GM23248 (cell line): ENCODE results near the gene SLIT3. TPM values are rescaled to one million over a fixed set of nuclear protein-coding genes. Genes with fewer than 3 reads are reported as not detected.

Experiments
- DNase-seq: peaks from one replicate; pipeline ENCODE4 v3.0.0-alpha.2; 2015
- H2AFZ ChIP-seq: fragments of 200-600 bp; sonication (generic); 2 replicates; pipeline ENCODE4 v1.6.1; 2016; ENCODE audit warnings: antibody characterized with exemption
- H3F3A ChIP-seq: fragments of 200-600 bp; sonication (generic); 2 replicates; pipeline ENCODE4 v1.6.1; 2016; ENCODE audit warnings: mild to moderate bottlenecking, antibody characterized with exemption, mixed run types; ENCODE audit not compliant: insufficient read depth
- H3K27ac ChIP-seq: fragments of 200-600 bp; sonication (generic); 2 replicates; pipeline ENCODE4 v1.5.1; 2016; ENCODE audit warnings: mild to moderate bottlenecking
- H3K27me3 ChIP-seq: fragments of 200-600 bp; sonication (generic); replicated peaks from 2 replicates; pipeline ENCODE4 v1.6.1; 2016; ENCODE audit warnings: mild to moderate bottlenecking; ENCODE audit not compliant: insufficient read depth
- H3K36me3 ChIP-seq: fragments of 200-600 bp; sonication (generic); 2 replicates; pipeline ENCODE4 v1.6.1; 2016; ENCODE audit warnings: low read depth, mild to moderate bottlenecking
- H3K4me1 ChIP-seq: fragments of 200-600 bp; sonication (generic); 2 replicates; pipeline ENCODE4 v1.6.1; 2016; ENCODE audit warnings: mild to moderate bottlenecking; ENCODE audit not compliant: insufficient read depth
- H3K4me2 ChIP-seq: fragments of 200-600 bp; sonication (generic); one replicate; pipeline ENCODE4 v1.6.1; 2016; ENCODE audit warnings: mild to moderate bottlenecking; ENCODE audit not compliant: unreplicated experiment
- H3K4me3 ChIP-seq: fragments of 200-600 bp; sonication (generic); 2 replicates; pipeline ENCODE4 v1.5.1; 2016; ENCODE audit warnings: mild to moderate bottlenecking
- H3K79me2 ChIP-seq: fragments of 200-600 bp; sonication (generic); 2 replicates; pipeline ENCODE4 v1.6.1; 2016; ENCODE audit warnings: mild to moderate bottlenecking; ENCODE audit not compliant: insufficient read depth
- H3K9ac ChIP-seq: fragments of 200-600 bp; sonication (generic); 2 replicates; pipeline ENCODE4 v1.6.1; 2016; ENCODE audit warnings: mild to moderate bottlenecking
- H3K9me2 ChIP-seq: fragments of 200-600 bp; sonication (generic); 2 replicates; pipeline ENCODE4 v1.6.1; 2016; ENCODE audit warnings: mixed run types, mild to moderate bottlenecking, moderate library complexity; ENCODE audit not compliant: insufficient read depth
- H3K9me3 ChIP-seq: fragments of 200-600 bp; sonication (generic); one replicate; pipeline ENCODE4 v1.6.1; 2017; ENCODE audit warnings: low read depth
- H4K20me1 ChIP-seq: fragments of 200-600 bp; sonication (generic); 2 replicates; pipeline ENCODE4 v1.6.0; 2016; ENCODE audit not compliant: insufficient read depth
- EZH2 ChIP-seq: fragments of 200-600 bp; sonication (generic); IDR thresholded peaks from 2 replicates; pipeline ENCODE4 v1.6.1; 2018; ENCODE audit warnings: antibody characterized with exemption, mild to moderate bottlenecking; ENCODE audit not compliant: insufficient read depth, poor library complexity, severe bottlenecking
- EZH2phosphoT487 ChIP-seq: fragments of 200-600 bp; sonication (generic); IDR thresholded peaks from 2 replicates; pipeline ENCODE4 v1.6.1; 2018; ENCODE audit warnings: antibody characterized with exemption, moderate library complexity, mild to moderate bottlenecking, low read depth; ENCODE audit not compliant: insufficient read depth
- WGBS, 2 experiments: methylation state at CpG; one replicate each; pipeline ENCODE4 v1.1.6; 2015 to 2017; ENCODE audit warnings: low lambda C conversion rate in 2 of 2, low coverage in 1 of 2; ENCODE audit errors: missing lambda C conversion rate in 2 of 2; 5-methylcytosine and 5-hydroxymethylcytosine counted together
- in situ Hi-C: fragments of 300-500 bp; cut with MboI; formaldehyde crosslinking; loops from 2 replicates; pipeline ENCODE4 v1.15.0; 2020
- polyA plus RNA-seq: library from polyadenylated mRNA; unstranded; fragments of >200 nt; fragmentation: Nextera tagmentation; extraction: Ambion mirVana; gene quantifications from 2 replicates; pipeline ENCODE4 v1.2.1, GENCODE V29; 2016
- total RNA-seq: library from RNA; depleted of rRNA; stranded (reverse); fragments of >200 nt; shearing (Covaris generic); gene quantifications from 2 replicates; pipeline ENCODE4 v1.2.3, GENCODE V29; 2014

Gene SLIT3
- total and polyA plus RNA-seq, 2 experiments from 2014 or later, result 61.9 to 100 TPM

DNA sequence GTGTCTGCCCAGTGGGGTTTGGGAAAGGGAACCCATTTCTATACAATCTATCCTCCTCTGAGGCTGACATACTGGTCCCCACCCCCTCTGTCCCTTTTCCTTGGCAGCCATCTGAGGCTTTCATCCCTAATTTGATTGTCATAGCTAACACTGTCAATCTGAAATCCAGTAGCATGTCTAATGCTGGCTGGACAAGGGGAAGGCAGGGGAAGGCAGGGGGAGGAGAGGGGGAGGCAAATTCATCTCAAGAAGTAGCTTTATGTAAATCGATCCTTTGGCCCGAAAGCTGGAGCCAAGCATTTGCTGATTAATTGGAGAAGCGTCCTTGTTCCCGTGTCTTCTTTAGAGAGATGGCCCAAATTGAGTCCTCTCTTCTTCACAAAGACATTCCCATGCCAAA, 407.7 kb downstream of the SLIT3 start:
- no peak for TF ChIP-seq EZH2
- no peak for TF ChIP-seq EZH2phosphoT487
- Histone ChIP-seq H3K4me1 (no peaks in the 10 kb centered on the region), H3K36me3 (no peaks in the 10 kb centered on the region)

DNA sequence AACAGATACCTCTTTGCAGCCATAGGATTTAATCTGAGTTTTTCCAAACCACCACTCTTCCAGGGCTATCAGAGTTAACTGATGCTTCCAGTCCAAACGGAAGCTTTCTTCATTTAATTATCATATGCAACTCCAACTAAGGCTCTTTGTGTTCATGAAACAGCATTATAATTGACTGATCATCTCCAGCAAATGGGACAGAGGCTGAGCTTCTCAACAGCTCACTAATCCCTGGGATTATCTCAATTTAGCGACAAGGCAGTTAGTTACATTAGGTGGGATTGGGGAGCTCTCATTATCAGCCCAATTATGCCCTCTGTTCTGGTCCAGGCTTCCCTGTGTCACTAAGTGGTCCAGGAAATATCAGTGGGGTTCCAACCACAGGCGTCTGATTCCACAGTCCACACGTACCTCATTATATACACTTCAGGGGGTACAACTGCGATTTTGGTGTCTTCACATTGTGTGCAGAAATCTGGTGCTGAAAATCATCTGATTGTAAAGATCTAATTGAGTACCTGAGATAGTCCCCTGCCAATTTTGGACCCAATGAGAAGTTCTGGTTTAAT, 408.2 kb downstream of the SLIT3 start:
- H2AFZ ChIP-seq, result no peak overlapping the region
- no peaks in the 10 kb centered on the region for H3K9me2 ChIP-seq
- no peak overlapping the region for H3K4me3 ChIP-seq
- H3K27ac ChIP-seq, result no peak overlapping the region
- DNase-seq, result no peak
- no peak for TF ChIP-seq EZH2
- TF ChIP-seq EZH2phosphoT487, result no peak
- no peaks in the 10 kb centered on the region for H3K9me3 ChIP-seq
- H3K27me3 ChIP-seq, result no peaks in the 10 kb centered on the region
- H4K20me1 ChIP-seq, result no peaks in the 10 kb centered on the region
- no peak overlapping the region for H3K4me2 ChIP-seq
- no peaks in the 10 kb centered on the region for H3K36me3 ChIP-seq
- H3K79me2 ChIP-seq, result no peaks in the 10 kb centered on the region
- WGBS, 2 experiments, result 83 to 87% methylated on average over 5 of the region's 5 CpGs
- no peaks in the 10 kb centered on the region for H3F3A ChIP-seq
- in situ Hi-C loops, result no loop called here
- H3K4me1 ChIP-seq, result no peaks in the 10 kb centered on the region
- H3K9ac ChIP-seq, result no peak overlapping the region

More for the DNA sequence above, 407.7 kb downstream of the SLIT3 start:
- no peak overlapping the region for H3K4me3 ChIP-seq
- no peaks in the 10 kb centered on the region for H3K79me2 ChIP-seq
- DNase-seq, result no peak
- WGBS, 2 experiments, result 69 to 79% methylated on average over 4 of the region's 4 CpGs
- H3K9me2 ChIP-seq, result no peaks in the 10 kb centered on the region
- no peaks in the 10 kb centered on the region for H4K20me1 ChIP-seq
- H3K4me2 ChIP-seq, result no peak overlapping the region
- no peaks in the 10 kb centered on the region for H3K27me3 ChIP-seq
- H2AFZ ChIP-seq, result no peak overlapping the region
- H3K9ac ChIP-seq, result no peak overlapping the region
- in situ Hi-C loops, result no loop called here
- H3F3A ChIP-seq, result no peaks in the 10 kb centered on the region
- H3K27ac ChIP-seq, result no peak overlapping the region
- H3K9me3 ChIP-seq, result no peaks in the 10 kb centered on the region

DNA sequence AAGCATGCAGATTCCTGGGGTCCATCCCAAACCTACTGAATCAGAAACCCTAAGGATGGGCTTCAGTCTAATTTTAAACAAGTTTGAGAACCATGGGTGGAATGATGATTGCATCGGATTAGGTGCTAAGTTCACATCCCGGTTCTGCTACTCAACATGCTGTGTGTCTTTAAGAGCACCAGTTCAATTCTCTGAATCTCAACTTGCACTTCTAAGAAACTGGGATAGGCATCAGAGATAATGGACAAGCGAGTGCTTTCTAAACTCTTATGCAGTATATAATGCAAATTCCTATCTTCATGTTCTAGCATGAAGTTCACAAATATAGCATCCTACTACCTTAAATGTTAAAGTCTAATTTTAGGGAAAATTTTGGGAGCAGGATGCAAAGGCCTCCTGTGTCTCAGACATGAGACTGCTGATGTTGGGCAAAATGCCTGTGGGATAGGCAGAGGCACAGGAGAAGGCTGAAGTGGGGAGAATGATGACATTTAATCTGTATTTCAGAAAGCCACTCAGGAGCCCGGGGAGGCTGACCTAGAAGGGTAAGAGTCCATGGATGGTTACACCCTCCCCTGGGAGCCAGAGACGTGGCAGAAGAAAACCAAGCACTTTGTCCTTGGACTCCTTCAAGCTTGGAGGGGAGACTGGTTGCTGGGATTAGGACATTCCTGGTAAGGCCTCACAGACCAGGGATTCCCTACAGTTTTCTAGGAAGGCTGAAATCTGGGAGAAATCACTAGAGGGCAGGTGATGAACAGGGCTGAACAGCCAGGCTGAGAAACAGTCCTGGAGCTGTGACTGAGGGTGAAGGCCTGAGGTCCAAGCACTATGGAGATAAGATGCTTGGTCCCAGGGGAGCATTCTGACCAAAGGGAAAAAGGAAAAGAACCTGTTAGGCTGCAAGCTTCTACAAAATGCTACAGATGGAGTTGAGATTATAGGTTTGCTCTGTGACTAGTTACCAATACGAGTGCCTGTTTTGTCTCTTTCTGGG, 409.8 kb downstream of the SLIT3 start:
- DNase-seq, result no peak
- H3K4me2 ChIP-seq, result no peak overlapping the region
- no peak overlapping the region for H3K4me3 ChIP-seq
- H3K9me3 ChIP-seq, result no peaks in the 10 kb centered on the region
- no peaks in the 10 kb centered on the region for H3K36me3 ChIP-seq
- H3K9ac ChIP-seq, result no peak overlapping the region
- no peaks in the 10 kb centered on the region for H3K9me2 ChIP-seq
- no peaks in the 10 kb centered on the region for H4K20me1 ChIP-seq
- H3K79me2 ChIP-seq, result no peaks in the 10 kb centered on the region
- H3K27me3 ChIP-seq, result no peaks in the 10 kb centered on the region
- H3K27ac ChIP-seq, result no peak overlapping the region
- H2AFZ ChIP-seq, result no peak overlapping the region
- H3K4me1 ChIP-seq, result peaks cover 5% of the 10 kb centered on the region
- in situ Hi-C loops, result no loop called here
- H3F3A ChIP-seq, result no peaks in the 10 kb centered on the region
- TF ChIP-seq EZH2, result no peak
- no peak for TF ChIP-seq EZH2phosphoT487
- 76 to 81% methylated on average over 6 of the region's 6 CpGs for whole genome bisulfite sequencing, 2 experiments

DNA sequence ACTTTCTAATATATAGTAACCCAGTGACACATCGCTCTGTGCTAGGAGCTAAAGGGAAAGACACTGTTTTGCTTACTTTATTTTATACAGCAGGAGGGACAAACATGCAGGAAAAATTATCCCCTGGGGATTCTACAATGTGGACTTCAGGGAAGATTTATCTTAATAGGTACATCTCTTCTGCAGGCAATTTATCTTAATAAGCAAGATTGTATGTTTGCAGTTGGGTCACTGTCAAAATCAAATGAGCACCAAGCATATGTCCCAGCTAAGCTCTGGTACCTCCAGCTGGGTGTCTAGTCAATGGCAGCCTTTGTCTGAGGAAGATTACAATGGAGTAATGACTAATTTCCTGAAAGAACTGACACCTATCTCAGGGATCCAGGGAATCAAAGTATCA, 411.9 kb downstream of the SLIT3 start:
- Histone ChIP-seq H3K27me3 (no peaks in the 10 kb centered on the region), H3K4me1 (peaks cover 18% of the 10 kb centered on the region), H4K20me1 (no peaks in the 10 kb centered on the region), H3K4me2 (no peak overlapping the region), H3K9me2 (no peaks in the 10 kb centered on the region), H3K9me3 (no peaks in the 10 kb centered on the region), H3K36me3 (no peaks in the 10 kb centered on the region), H3K27ac (no peak overlapping the region), H3K9ac (no peak overlapping the region), H2AFZ (no peak overlapping the region), H3F3A (no peaks in the 10 kb centered on the region), H3K79me2 (no peaks in the 10 kb centered on the region), H3K4me3 (no peak overlapping the region)
- 97 to 98% methylated on average over 1 of the region's 1 CpG for WGBS, 2 experiments
- TF ChIP-seq EZH2phosphoT487 (no peak), EZH2 (no peak)
- DNase-seq, result no peak
- in situ Hi-C loops, result no loop called here
